ENCODE data around the gene BORA. TPM values are rescaled to one million over a fixed set of nuclear protein-coding genes. Genes with fewer than 3 reads are reported as not detected.

BORA gene
- total and polyA plus RNA-seq, 2 of the 13 experiments (the other 11 are each of a cell fraction or from before 2014, with no cell fraction given), result 4.0 to 17.4 TPM

DNA sequence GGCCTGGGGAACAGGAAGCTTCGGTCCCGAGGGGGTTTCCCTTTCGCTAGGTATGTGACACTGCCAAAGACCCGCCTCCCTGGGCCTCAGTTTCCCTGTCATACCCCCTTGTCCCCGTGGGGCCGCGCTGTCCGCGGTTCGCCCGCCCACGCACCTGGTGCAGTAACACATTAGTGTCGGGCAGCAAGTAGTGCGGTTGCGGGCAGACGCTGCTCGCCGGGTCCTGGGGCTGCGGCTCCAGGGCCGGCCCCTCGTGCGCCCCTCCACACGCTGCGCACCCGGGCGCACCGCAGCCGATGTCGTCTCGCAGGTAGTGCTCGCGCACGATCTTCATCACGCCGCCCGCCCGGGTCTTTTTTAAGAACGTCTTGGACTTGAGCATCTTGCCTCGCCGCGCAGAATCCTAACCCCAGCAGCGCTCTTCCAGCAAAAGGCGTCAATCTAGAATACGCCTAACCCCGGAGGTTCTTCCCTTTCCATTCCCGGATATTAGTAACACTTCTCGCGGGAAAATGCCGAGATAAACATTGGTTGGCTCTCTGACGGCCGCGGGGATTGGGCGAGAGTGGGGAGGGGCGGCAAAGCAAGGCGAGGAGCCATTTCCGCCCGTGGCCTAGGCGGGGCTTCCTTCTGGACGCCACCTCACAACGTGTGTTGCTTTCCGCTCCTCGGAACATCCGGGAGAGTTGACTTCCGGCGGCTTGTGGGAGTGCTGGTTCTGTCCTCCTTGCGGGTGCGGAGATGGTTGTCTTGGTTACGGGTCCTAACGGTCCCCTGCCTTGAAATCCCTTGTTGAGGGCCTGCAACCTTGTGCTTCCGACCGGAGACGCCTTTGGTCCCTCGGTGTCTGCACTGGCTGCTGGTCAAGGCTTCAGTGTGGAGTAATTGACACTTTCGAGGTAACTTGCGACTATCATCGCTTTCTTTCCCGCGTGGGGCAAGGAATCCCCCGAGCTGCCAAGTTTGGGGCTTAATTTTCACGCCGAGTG lies 54.0 kb downstream of the BORA start, which contains the start of the genes DIS3 and PIBF1 (continued):
- TF ChIP-seq, protein P1, sequence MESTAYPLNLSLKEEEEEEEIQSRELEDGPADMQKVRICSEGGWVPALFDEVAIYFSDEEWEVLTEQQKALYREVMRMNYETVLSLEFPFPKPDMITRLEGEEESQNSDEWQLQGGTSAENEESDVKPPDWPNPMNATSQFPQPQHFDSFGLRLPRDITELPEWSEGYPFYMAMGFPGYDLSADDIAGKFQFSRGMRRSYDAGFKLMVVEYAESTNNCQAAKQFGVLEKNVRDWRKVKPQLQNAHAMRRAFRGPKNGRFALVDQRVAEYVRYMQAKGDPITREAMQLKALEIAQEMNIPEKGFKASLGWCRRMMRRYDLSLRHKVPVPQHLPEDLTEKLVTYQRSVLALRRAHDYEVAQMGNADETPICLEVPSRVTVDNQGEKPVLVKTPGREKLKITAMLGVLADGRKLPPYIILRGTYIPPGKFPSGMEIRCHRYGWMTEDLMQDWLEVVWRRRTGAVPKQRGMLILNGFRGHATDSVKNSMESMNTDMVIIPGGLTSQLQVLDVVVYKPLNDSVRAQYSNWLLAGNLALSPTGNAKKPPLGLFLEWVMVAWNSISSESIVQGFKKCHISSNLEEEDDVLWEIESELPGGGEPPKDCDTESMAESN (CRISPR knock-in tag; conservative IDR thresholded peaks at IDR 0.05), result 0 out of 2 replicates have a peak, but pooled peaks have one; percentile 19
- TF ChIP-seq ZNF136 (CRISPR knock-in tag; IDR thresholded peaks at IDR 0.05; ENCODE audit: low read depth), result no peak
- TF ChIP-seq BCL6 (CRISPR knock-in tag; IDR thresholded peaks at IDR 0.05), result peak; percentile 6; the same call in 1 of the 2 replicates
- peak; percentile 29 for TF ChIP-seq ZNF781 (CRISPR knock-in tag; IDR thresholded peaks at IDR 0.05; ENCODE audit: borderline replicate concordance, not compliant biosample characterization)
- TF ChIP-seq ELF1 (CRISPR knock-in tag; IDR thresholded peaks at IDR 0.05), result peak; percentile 86
- peak; percentile 42; the same call in 1 of the 2 replicates for TF ChIP-seq FOSL2 (CRISPR knock-in tag; IDR thresholded peaks at IDR 0.05)
- TF ChIP-seq SNRNP70 (IDR thresholded peaks at IDR 0.05; ENCODE audit: low read depth, low read length), result no peak
- TF ChIP-seq, protein P2, sequence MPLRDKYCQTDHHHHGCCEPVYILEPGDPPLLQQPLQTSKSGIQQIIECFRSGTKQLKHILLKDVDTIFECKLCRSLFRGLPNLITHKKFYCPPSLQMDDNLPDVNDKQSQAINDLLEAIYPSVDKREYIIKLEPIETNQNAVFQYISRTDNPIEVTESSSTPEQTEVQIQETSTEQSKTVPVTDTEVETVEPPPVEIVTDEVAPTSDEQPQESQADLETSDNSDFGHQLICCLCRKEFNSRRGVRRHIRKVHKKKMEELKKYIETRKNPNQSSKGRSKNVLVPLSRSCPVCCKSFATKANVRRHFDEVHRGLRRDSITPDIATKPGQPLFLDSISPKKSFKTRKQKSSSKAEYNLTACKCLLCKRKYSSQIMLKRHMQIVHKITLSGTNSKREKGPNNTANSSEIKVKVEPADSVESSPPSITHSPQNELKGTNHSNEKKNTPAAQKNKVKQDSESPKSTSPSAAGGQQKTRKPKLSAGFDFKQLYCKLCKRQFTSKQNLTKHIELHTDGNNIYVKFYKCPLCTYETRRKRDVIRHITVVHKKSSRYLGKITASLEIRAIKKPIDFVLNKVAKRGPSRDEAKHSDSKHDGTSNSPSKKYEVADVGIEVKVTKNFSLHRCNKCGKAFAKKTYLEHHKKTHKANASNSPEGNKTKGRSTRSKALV (CRISPR knock-in tag; IDR thresholded peaks at IDR 0.05), result peak; percentile 21; the same call in 1 of the 2 replicates
- TF ChIP-seq CBFB (CRISPR knock-in tag; IDR thresholded peaks at IDR 0.05), result peak; percentile 35; the same call in 1 of the 2 replicates
- TF ChIP-seq SP2 (CRISPR knock-in tag; IDR thresholded peaks at IDR 0.05), result peak; percentile 86
- no peak for TF ChIP-seq NKX3-1 (CRISPR knock-in tag; IDR thresholded peaks at IDR 0.05)
- TF ChIP-seq RORA (CRISPR knock-in tag; IDR thresholded peaks at IDR 0.05), result no peak
- TF ChIP-seq, protein P3, sequence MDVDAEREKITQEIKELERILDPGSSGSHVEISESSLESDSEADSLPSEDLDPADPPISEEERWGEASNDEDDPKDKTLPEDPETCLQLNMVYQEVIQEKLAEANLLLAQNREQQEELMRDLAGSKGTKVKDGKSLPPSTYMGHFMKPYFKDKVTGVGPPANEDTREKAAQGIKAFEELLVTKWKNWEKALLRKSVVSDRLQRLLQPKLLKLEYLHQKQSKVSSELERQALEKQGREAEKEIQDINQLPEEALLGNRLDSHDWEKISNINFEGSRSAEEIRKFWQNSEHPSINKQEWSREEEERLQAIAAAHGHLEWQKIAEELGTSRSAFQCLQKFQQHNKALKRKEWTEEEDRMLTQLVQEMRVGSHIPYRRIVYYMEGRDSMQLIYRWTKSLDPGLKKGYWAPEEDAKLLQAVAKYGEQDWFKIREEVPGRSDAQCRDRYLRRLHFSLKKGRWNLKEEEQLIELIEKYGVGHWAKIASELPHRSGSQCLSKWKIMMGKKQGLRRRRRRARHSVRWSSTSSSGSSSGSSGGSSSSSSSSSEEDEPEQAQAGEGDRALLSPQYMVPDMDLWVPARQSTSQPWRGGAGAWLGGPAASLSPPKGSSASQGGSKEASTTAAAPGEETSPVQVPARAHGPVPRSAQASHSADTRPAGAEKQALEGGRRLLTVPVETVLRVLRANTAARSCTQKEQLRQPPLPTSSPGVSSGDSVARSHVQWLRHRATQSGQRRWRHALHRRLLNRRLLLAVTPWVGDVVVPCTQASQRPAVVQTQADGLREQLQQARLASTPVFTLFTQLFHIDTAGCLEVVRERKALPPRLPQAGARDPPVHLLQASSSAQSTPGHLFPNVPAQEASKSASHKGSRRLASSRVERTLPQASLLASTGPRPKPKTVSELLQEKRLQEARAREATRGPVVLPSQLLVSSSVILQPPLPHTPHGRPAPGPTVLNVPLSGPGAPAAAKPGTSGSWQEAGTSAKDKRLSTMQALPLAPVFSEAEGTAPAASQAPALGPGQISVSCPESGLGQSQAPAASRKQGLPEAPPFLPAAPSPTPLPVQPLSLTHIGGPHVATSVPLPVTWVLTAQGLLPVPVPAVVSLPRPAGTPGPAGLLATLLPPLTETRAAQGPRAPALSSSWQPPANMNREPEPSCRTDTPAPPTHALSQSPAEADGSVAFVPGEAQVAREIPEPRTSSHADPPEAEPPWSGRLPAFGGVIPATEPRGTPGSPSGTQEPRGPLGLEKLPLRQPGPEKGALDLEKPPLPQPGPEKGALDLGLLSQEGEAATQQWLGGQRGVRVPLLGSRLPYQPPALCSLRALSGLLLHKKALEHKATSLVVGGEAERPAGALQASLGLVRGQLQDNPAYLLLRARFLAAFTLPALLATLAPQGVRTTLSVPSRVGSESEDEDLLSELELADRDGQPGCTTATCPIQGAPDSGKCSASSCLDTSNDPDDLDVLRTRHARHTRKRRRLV (CRISPR knock-in tag; IDR thresholded peaks at IDR 0.05), result no peak
- TF ChIP-seq MIER2 (CRISPR knock-in tag; IDR thresholded peaks at IDR 0.05), result no peak
- TF ChIP-seq KAT2B (IDR thresholded peaks at IDR 0.05; ENCODE audit: borderline replicate concordance, low read depth, low read length), result no peak
- TF ChIP-seq KLF15 (CRISPR knock-in tag; IDR thresholded peaks at IDR 0.05; ENCODE audit: borderline replicate concordance), result peak; percentile 88; the same call in 1 of the 2 replicates
- TF ChIP-seq ZNF878 (CRISPR knock-in tag; IDR thresholded peaks at IDR 0.05), result peak; percentile 89; the same call in 1 of the 2 replicates
- TF ChIP-seq ZNF678 (CRISPR knock-in tag; IDR thresholded peaks at IDR 0.05), result peak; percentile 37; the same call in 1 of the 2 replicates
